H9 (cell line): ENCODE data around the gene ALG11. TPM values are rescaled to one million over a fixed set of nuclear protein-coding genes. Genes with fewer than 3 reads are reported as not detected.

Experiments used
- DNase-seq: peaks from one replicate; pipeline ENCODE4 v3.0.0-alpha.2; 2017
- H2AFZ ChIP-seq: one replicate; pipeline ENCODE4 v1.6.1; 2013; ENCODE audit warnings: mild to moderate bottlenecking, low read length, control low read depth, moderate library complexity
- H2AK5ac ChIP-seq: 2 replicates; pipeline ENCODE4 v1.6.1; 2013; ENCODE audit warnings: low read length, control low read depth, mixed read lengths; ENCODE audit not compliant: insufficient read length
- H2BK120ac ChIP-seq: one replicate; pipeline ENCODE4 v1.6.1; 2013; ENCODE audit warnings: low read depth, mild to moderate bottlenecking, low read length, control low read depth, inconsistent platforms; ENCODE audit not compliant: poor library complexity, severe bottlenecking
- H2BK12ac ChIP-seq: 2 replicates; pipeline ENCODE4 v1.6.1; 2013; ENCODE audit warnings: low read length, control low read depth, mixed read lengths, low read depth; ENCODE audit not compliant: insufficient read length
- H2BK15ac ChIP-seq: 2 replicates; pipeline ENCODE4 v1.6.1; 2013; ENCODE audit warnings: low read depth, low read length, control low read depth
- H2BK20ac ChIP-seq: one replicate; pipeline ENCODE4 v1.6.1; 2013; ENCODE audit warnings: low read depth, mild to moderate bottlenecking, low read length, control low read depth, inconsistent platforms; ENCODE audit not compliant: poor library complexity, severe bottlenecking
- H2BK5ac ChIP-seq: 2 replicates; pipeline ENCODE4 v1.6.1; 2013; ENCODE audit warnings: low read length, control low read depth, mixed read lengths; ENCODE audit not compliant: insufficient read length
- H3K14ac ChIP-seq: 2 replicates; pipeline ENCODE4 v1.6.1; 2013; ENCODE audit warnings: low read length, control low read depth; ENCODE audit not compliant: insufficient read depth
- H3K18ac ChIP-seq: 2 replicates; pipeline ENCODE4 v1.6.1; 2013; ENCODE audit warnings: low read depth, mild to moderate bottlenecking, mixed read lengths, low read length, control low read depth; ENCODE audit not compliant: insufficient read length
- H3K23ac ChIP-seq: 2 replicates; pipeline ENCODE4 v1.6.1; 2013; ENCODE audit warnings: low read length, control low read depth, mixed read lengths, low read depth; ENCODE audit not compliant: insufficient read length
- H3K23me2 ChIP-seq: 2 replicates; pipeline ENCODE4 v1.6.1; 2013; ENCODE audit warnings: low read depth, mild to moderate bottlenecking, mixed read lengths, low read length, control low read depth; ENCODE audit not compliant: insufficient read length, poor library complexity, severe bottlenecking
- H3K27ac ChIP-seq: 2 replicates; pipeline ENCODE4 v1.5.1; 2013; ENCODE audit warnings: low read length, control low read depth, mixed read lengths, low read depth; ENCODE audit not compliant: insufficient read length
- H3K27me3 ChIP-seq: 2 replicates; pipeline ENCODE4 v1.6.1; 2013; ENCODE audit warnings: low read length, control low read depth, inconsistent platforms; ENCODE audit not compliant: insufficient read depth
- H3K4ac ChIP-seq: 2 replicates; pipeline ENCODE4 v1.6.1; 2013; ENCODE audit warnings: low read depth, mild to moderate bottlenecking, control low read depth, inconsistent platforms, low read length, moderate library complexity
- H3K4me1 ChIP-seq: 2 replicates; pipeline ENCODE4 v1.6.1; 2013; ENCODE audit warnings: low read length, control low read depth, inconsistent platforms; ENCODE audit not compliant: insufficient read depth
- H3K4me2 ChIP-seq: 2 replicates; pipeline ENCODE4 v1.6.1; 2013; ENCODE audit warnings: low read length, control low read depth, mixed read lengths; ENCODE audit not compliant: insufficient read length, insufficient read depth
- H3K56ac ChIP-seq: 2 replicates; pipeline ENCODE4 v1.6.1; 2013; ENCODE audit warnings: low read depth, mild to moderate bottlenecking, mixed read lengths, low read length, control low read depth; ENCODE audit not compliant: insufficient read length
- H3K79me1 ChIP-seq: 2 replicates; pipeline ENCODE4 v1.6.1; 2013; ENCODE audit warnings: low read depth, mild to moderate bottlenecking, moderate library complexity, low read length, control low read depth, inconsistent platforms; ENCODE audit not compliant: insufficient read depth, poor library complexity, severe bottlenecking
- H3K79me2 ChIP-seq: 2 replicates; pipeline ENCODE4 v1.6.1; 2013; ENCODE audit warnings: low read length, control low read depth, inconsistent platforms; ENCODE audit not compliant: insufficient read depth
- H3K9ac ChIP-seq: 2 replicates; pipeline ENCODE4 v1.6.1; 2013; ENCODE audit warnings: low read length, control low read depth, mixed read lengths; ENCODE audit not compliant: insufficient read length; ENCODE audit errors: extremely low read depth
- H3K9me3 ChIP-seq: one replicate; pipeline ENCODE4 v1.6.1; 2013; ENCODE audit warnings: low read depth, low read length, inconsistent platforms; ENCODE audit not compliant: control insufficient read depth
- H3T11ph ChIP-seq: one replicate; pipeline ENCODE4 v1.6.1; 2013; ENCODE audit warnings: mild to moderate bottlenecking, low read length, control low read depth, inconsistent platforms
- H4K20me1 ChIP-seq: one replicate; pipeline ENCODE4 v1.6.1; 2013; ENCODE audit not compliant: control insufficient read depth, insufficient read length, insufficient read depth
- H4K5ac ChIP-seq: 2 replicates; pipeline ENCODE4 v1.6.1; 2013; ENCODE audit warnings: low read depth, mild to moderate bottlenecking, mixed read lengths, low read length, control low read depth; ENCODE audit not compliant: insufficient read length
- H4K8ac ChIP-seq: replicated peaks from 2 replicates; pipeline ENCODE4 v1.6.1; 2013; ENCODE audit warnings: low read length, control low read depth, mixed read lengths, low read depth; ENCODE audit not compliant: insufficient read length
- H4K91ac ChIP-seq: 2 replicates; pipeline ENCODE4 v1.6.1; 2013; ENCODE audit warnings: low read depth, mild to moderate bottlenecking, moderate library complexity, mixed read lengths, low read length, control low read depth; ENCODE audit not compliant: insufficient read length
- H3K27ac Mint-ChIP-seq, 3 experiments: 2 replicates in 2 of 3; 3 replicates in 1 of 3; pipeline ENCODE4 v1.8.0; 2020 to 2021; ENCODE audit warnings: mixed read lengths in 3 of 3, mild to moderate bottlenecking in 1 of 3, moderate library complexity in 1 of 3
- H3K27me3 Mint-ChIP-seq: 2 replicates; pipeline ENCODE4 v1.8.0; 2021; ENCODE audit warnings: low read depth, mild to moderate bottlenecking, moderate library complexity, mixed read lengths
- H3K36me3 Mint-ChIP-seq, 3 experiments: 2 replicates in 2 of 3; 3 replicates in 1 of 3; pipeline ENCODE4 v1.8.0; 2020 to 2021; ENCODE audit warnings: low read depth in 3 of 3, mixed read lengths in 3 of 3; ENCODE audit not compliant: insufficient read depth in 1 of 3
- H3K4me1 Mint-ChIP-seq, 2 experiments: 2 replicates each; pipeline ENCODE4 v1.8.0; 2020; ENCODE audit warnings: mixed read lengths in 2 of 2
- H3K4me3 Mint-ChIP-seq, 2 experiments: 2 replicates in 1 of 2; 3 replicates in 1 of 2; pipeline ENCODE4 v1.8.0; 2020 to 2021; ENCODE audit warnings: mild to moderate bottlenecking in 2 of 2, mixed read lengths in 2 of 2, moderate library complexity in 1 of 2
- H3K9me3 Mint-ChIP-seq, 2 experiments: 2 replicates in 1 of 2; 3 replicates in 1 of 2; pipeline ENCODE4 v1.8.0; 2020; ENCODE audit warnings: mild to moderate bottlenecking in 2 of 2, mixed read lengths in 2 of 2, moderate library complexity in 1 of 2
- CTCF ChIP-seq: fragments of 200-600 bp; sonication (generic); conservative IDR thresholded peaks from 3 replicates; pipeline ENCODE4 v1.8.0; 2021; ENCODE audit warnings: antibody characterized with exemption, mild to moderate bottlenecking
- whole genome bisulfite sequencing: extraction: QIAGEN DNeasy Blood & Tissue Kit; methylation state at CpG from one replicate; pipeline ENCODE4 v1.1.7; 2013; ENCODE audit warnings: missing lambda C conversion rate, low lambda C conversion rate, mixed read lengths; ENCODE audit not compliant: insufficient read length; ENCODE audit errors: extremely low coverage; 5-methylcytosine and 5-hydroxymethylcytosine counted together
- total RNA-seq: library from RNA; stranded (reverse); gene quantifications from 2 replicates; pipeline ENCODE4 v1.2.1, GENCODE V29; 2021

ALG11 gene
- total RNA-seq, 1 experiment from 2014 or later, result 46.6 TPM

- Mint-ChIP-seq H3K36me3 (peaks cover 0 to 4% (median 0%) of the 10 kb centered on the region in 3 experiments; a peak in 1 of 7 replicates), H3K27me3 (no peaks in the 10 kb centered on the region), H3K9me3 (no peaks in the 10 kb centered on the region; a peak in 1 of 5 replicates), H3K27ac (no peak overlapping the region), H3K4me3 (no peak overlapping the region), H3K4me1 (0 out of 4 replicates have a peak, but pooled peaks cover 2% of the 10 kb centered on the region in 2 experiments)
- WGBS, result no CpG with 5 or more reads among the region's 3 CpGs
- Histone ChIP-seq H3K9ac (no peak overlapping the region), H3K18ac (no peak overlapping the region), H2BK120ac (no peak overlapping the region), H4K5ac (no peak overlapping the region), H3K4me2 (no peak overlapping the region), H3K9me3 (no peaks in the 10 kb centered on the region), H3T11ph (no peak overlapping the region), H3K56ac (no peak overlapping the region), H3K4ac (no peak overlapping the region), H3K27me3 (no peaks in the 10 kb centered on the region), H2AK5ac (no peak overlapping the region), H2BK5ac (no peak overlapping the region), H3K27ac (no peak overlapping the region), H2BK20ac (no peak overlapping the region), H3K23ac (no peak overlapping the region), H3K14ac (no peak overlapping the region), H2BK12ac (no peak overlapping the region), H3K79me2 (no peaks in the 10 kb centered on the region), H2BK15ac (no peak overlapping the region), H3K23me2 (no peaks in the 10 kb centered on the region), H4K8ac (no peak overlapping the region), H4K20me1 (no peaks in the 10 kb centered on the region), H3K4me1 (no peaks in the 10 kb centered on the region), H4K91ac (no peak overlapping the region), H3K79me1 (no peaks in the 10 kb centered on the region), H2AFZ (no peak overlapping the region)
- no peak for TF ChIP-seq CTCF
- DNase-seq, result no peak
Observed at GRCh38 chr13:52043675-52044074, 31.5 kb downstream of the ALG11 start.
